GM12878 (cell line): Measurements from ENCODE around the gene NEMF.

Experiments
- CEBPB ChIP-seq, 2 experiments: fragments of 150-350 bp in 1 of 2; IDR thresholded peaks; 2 replicates each; pipeline ENCODE4 v1.6.1; 2012 to 2014; ENCODE audit warnings: low read depth in 2 of 2, low read length in 2 of 2, borderline replicate concordance in 1 of 2, inconsistent platforms in 1 of 2
- CREB1 ChIP-seq: IDR thresholded peaks from 2 replicates; pipeline ENCODE4 v1.6.1; 2012; ENCODE audit warnings: low read depth, mild to moderate bottlenecking, inconsistent platforms
- GABPA ChIP-seq: IDR thresholded peaks from 2 replicates; pipeline ENCODE4 v1.6.1; 2014; ENCODE audit warnings: antibody characterized with exemption, low read depth, mild to moderate bottlenecking, inconsistent platforms
- SRF ChIP-seq, 2 experiments: IDR thresholded peaks; 2 replicates each; pipeline ENCODE4 v1.6.1; 2011; ENCODE audit warnings: low read depth in 2 of 2, low read length in 2 of 2, mild to moderate bottlenecking in 1 of 2, moderate library complexity in 1 of 2
- SUPT20H ChIP-seq: IDR thresholded peaks from 2 replicates; pipeline ENCODE4 v1.6.1; 2011; ENCODE audit warnings: low read depth, mild to moderate bottlenecking, low read length, moderate library complexity, borderline replicate concordance; ENCODE audit not compliant: control insufficient read depth
- TAF1 ChIP-seq: IDR thresholded peaks from 2 replicates; pipeline ENCODE4 v1.6.1; 2011; ENCODE audit warnings: mild to moderate bottlenecking, low read depth, low read length, borderline replicate concordance
- TF ChIP-seq, protein P1 (sequence below), 3 experiments: IDR thresholded peaks in 2 of 3; conservative IDR thresholded peaks in 1 of 3; 2 replicates each; pipeline ENCODE4 v1.5.1; 2011; ENCODE audit warnings: low read depth in 3 of 3, low read length in 3 of 3, mild to moderate bottlenecking in 3 of 3, control low read depth in 2 of 3, moderate library complexity in 2 of 3, inconsistent platforms in 1 of 3, mixed read lengths in 1 of 3; ENCODE audit not compliant: control insufficient read depth in 2 of 3, insufficient read depth in 1 of 3; ENCODE audit errors: extremely low read depth in 1 of 3

DNA sequence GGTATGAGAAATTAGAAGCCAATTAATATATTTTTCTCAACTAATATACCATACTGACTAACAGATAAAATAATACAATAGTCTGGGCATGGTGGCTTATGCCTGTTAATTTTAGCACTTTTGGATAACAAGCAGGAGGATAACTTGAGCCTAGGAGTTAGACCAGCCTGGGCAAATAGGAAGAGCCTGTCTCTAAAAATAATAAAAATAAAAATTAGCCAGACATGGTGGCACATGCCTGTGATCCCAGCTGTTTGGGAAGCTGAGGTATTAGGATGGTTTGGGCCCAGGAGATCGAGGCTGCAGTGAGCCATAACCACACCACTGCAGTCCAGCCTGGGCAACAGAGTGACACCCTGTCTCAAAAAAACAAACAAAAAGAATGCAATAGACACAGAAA is 60.0 kb downstream of the NEMF start:
- TF ChIP-seq SUPT20H (no peak), TAF1 (no peak), GABPA (no peak), SRF (IDR thresholded peaks at IDR 0.05; ENCODE audit: low read depth in 2 of 2, low read length in 2 of 2) (no peak), CEBPB (IDR thresholded peaks at IDR 0.05; ENCODE audit: borderline replicate concordance in 1 of 2, low read depth in 2 of 2, low read length in 2 of 2) (no peak), CREB1 (no peak)
- TF ChIP-seq, protein P1, sequence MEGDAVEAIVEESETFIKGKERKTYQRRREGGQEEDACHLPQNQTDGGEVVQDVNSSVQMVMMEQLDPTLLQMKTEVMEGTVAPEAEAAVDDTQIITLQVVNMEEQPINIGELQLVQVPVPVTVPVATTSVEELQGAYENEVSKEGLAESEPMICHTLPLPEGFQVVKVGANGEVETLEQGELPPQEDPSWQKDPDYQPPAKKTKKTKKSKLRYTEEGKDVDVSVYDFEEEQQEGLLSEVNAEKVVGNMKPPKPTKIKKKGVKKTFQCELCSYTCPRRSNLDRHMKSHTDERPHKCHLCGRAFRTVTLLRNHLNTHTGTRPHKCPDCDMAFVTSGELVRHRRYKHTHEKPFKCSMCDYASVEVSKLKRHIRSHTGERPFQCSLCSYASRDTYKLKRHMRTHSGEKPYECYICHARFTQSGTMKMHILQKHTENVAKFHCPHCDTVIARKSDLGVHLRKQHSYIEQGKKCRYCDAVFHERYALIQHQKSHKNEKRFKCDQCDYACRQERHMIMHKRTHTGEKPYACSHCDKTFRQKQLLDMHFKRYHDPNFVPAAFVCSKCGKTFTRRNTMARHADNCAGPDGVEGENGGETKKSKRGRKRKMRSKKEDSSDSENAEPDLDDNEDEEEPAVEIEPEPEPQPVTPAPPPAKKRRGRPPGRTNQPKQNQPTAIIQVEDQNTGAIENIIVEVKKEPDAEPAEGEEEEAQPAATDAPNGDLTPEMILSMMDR (IDR thresholded peaks at IDR 0.05 in 2 of 3, conservative IDR thresholded peaks at IDR 0.05 in 1 of 3; ENCODE audit: control insufficient read depth in 2 of 3, extremely low read depth in 1 of 3, insufficient read depth in 1 of 3, low read depth in 3 of 3, low read length in 3 of 3): no peak
